ENCODE measurements around the gene ZDHHC5. TPM values are rescaled to one million over a fixed set of nuclear protein-coding genes. Genes with fewer than 3 reads are reported as not detected.
"Not testable (repeated sequence)": the region's sequence is repeated elsewhere in the genome, so short reads cannot be mapped to it uniquely, and the experiment has no call there.

The ZDHHC5 gene
- total and polyA plus RNA-seq, 4 donors = 28.7 to 63.2 (median 42.9) TPM

DNA sequence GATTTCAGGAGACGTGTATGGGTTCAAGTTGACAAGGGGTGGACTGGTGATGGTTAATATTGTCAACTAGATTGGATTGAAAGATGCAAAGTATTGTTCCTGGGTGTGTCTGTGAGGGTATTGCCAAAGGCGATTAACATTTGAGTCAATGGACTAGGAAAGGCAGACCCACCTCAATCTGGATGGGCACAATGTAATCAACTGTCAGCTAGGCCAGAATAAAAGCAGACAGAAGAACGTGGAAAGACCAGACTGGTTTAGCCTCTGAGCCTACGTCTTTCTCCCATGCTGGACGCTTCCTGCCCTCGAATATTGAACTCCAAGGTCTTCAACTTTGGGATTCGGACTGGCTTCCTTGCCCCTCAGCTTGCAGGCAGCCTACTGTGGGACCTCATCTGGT lies 16.5 kb upstream of the ZDHHC5 start:
- Histone ChIP-seq H3K9me3 (ENCODE audit: control insufficient read depth in 4 of 4, insufficient read depth in 3 of 4, low read length in 3 of 4) (peaks cover 0 to 2% (median 0%) of the 10 kb centered on the region in 4 donors), H3K4me1 (ENCODE audit: control insufficient read depth in 5 of 5, insufficient read depth in 5 of 5, low read length in 5 of 5) (peaks cover 0 to 43% (median 23%) of the 10 kb centered on the region in 5 donors), H3K36me3 (ENCODE audit: control insufficient read depth in 4 of 4, insufficient read depth in 4 of 4, low read length in 4 of 4) (no peaks in the 10 kb centered on the region), H3K27me3 (ENCODE audit: control insufficient read depth in 3 of 3, insufficient read depth in 3 of 3, low read length in 2 of 3) (no peaks in the 10 kb centered on the region), H3K4me3 (no peak overlapping the region), H3K27ac (ENCODE audit: low read depth in 1 of 2, low read length in 1 of 2) (no peak overlapping the region), H3K9ac (ENCODE audit: insufficient read depth in 1 of 2, low read length in 2 of 2) (no peak overlapping the region)
- WGBS, 2 donors = 84 to 91% methylated on average over 7 of the region's 7 CpGs
- TF ChIP-seq, protein P1, sequence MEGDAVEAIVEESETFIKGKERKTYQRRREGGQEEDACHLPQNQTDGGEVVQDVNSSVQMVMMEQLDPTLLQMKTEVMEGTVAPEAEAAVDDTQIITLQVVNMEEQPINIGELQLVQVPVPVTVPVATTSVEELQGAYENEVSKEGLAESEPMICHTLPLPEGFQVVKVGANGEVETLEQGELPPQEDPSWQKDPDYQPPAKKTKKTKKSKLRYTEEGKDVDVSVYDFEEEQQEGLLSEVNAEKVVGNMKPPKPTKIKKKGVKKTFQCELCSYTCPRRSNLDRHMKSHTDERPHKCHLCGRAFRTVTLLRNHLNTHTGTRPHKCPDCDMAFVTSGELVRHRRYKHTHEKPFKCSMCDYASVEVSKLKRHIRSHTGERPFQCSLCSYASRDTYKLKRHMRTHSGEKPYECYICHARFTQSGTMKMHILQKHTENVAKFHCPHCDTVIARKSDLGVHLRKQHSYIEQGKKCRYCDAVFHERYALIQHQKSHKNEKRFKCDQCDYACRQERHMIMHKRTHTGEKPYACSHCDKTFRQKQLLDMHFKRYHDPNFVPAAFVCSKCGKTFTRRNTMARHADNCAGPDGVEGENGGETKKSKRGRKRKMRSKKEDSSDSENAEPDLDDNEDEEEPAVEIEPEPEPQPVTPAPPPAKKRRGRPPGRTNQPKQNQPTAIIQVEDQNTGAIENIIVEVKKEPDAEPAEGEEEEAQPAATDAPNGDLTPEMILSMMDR (IDR thresholded peaks at IDR 0.05; ENCODE audit: control extremely low read depth, extremely low read depth) = no peak
- DNase-seq (no peak), ATAC-seq (ENCODE audit: insufficient read depth, low FRiP score) (no peak)

GRCh38 chr11:57652230-57652629 lies 15.7 kb upstream of the ZDHHC5 start:
- H3K36me3 ChIP-seq (ENCODE audit: control insufficient read depth in 4 of 4, insufficient read depth in 4 of 4, low read length in 4 of 4); H3K9me3 ChIP-seq (ENCODE audit: control insufficient read depth in 4 of 4, insufficient read depth in 3 of 4, low read length in 3 of 4); ATAC-seq (ENCODE audit: insufficient read depth, low FRiP score); H3K4me3 ChIP-seq; H3K9ac ChIP-seq (ENCODE audit: insufficient read depth in 1 of 2, low read length in 2 of 2); H3K27ac ChIP-seq (ENCODE audit: low read depth in 1 of 2, low read length in 1 of 2); H3K27me3 ChIP-seq (ENCODE audit: control insufficient read depth in 3 of 3, insufficient read depth in 3 of 3, low read length in 2 of 3): not testable (repeated sequence)
- peaks cover 0 to 40% (median 18%) of the 10 kb centered on the region in 5 donors for H3K4me1 ChIP-seq (ENCODE audit: control insufficient read depth in 5 of 5, insufficient read depth in 5 of 5, low read length in 5 of 5)
- peak in 1 of 3 donors; percentile 38 for DNase-seq
- 71 to 78% methylated on average over 14 of the region's 14 CpGs for WGBS, 2 donors

DNA sequence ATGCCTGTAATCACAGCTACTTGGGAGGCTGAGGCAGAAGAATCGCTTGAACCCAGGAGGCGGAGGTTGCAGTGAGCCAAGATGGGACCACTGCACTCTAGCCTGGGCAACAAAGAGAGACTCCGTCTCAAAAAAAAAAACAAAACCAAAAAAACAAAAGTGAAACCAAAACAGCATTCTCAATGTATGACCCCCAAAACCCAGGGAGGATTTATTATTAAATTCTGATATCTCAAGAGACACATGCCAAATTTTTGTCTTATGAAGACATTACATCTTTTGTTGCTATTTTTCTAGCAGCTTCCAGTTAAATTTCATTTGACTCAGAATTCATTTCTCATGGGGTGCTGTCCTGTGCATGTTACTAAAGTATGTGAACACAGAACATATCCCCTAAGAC lies 15.3 kb upstream of the ZDHHC5 start:
- Histone ChIP-seq H3K36me3 (ENCODE audit: control insufficient read depth in 4 of 4, insufficient read depth in 4 of 4, low read length in 4 of 4) (no peaks in the 10 kb centered on the region), H3K27ac (ENCODE audit: low read depth in 1 of 2, low read length in 1 of 2) (no peak overlapping the region), H3K27me3 (ENCODE audit: control insufficient read depth in 3 of 3, insufficient read depth in 3 of 3, low read length in 2 of 3) (no peaks in the 10 kb centered on the region), H3K4me1 (ENCODE audit: control insufficient read depth in 5 of 5, insufficient read depth in 5 of 5, low read length in 5 of 5) (peaks cover 0 to 35% (median 15%) of the 10 kb centered on the region in 5 donors), H3K4me3 (no peak overlapping the region), H3K9me3 (ENCODE audit: control insufficient read depth in 4 of 4, insufficient read depth in 3 of 4, low read length in 3 of 4) (no peaks in the 10 kb centered on the region), H3K9ac (ENCODE audit: insufficient read depth in 1 of 2, low read length in 2 of 2) (peak overlapping the region in 1 of 2 donors; percentile 20)
- TF ChIP-seq, protein P1 (IDR thresholded peaks at IDR 0.05; ENCODE audit: control extremely low read depth, extremely low read depth) = no peak
- DNase-seq = no peak
- no peak for ATAC-seq (ENCODE audit: insufficient read depth, low FRiP score)
- 66 to 72% methylated on average over 3 of the region's 3 CpGs for WGBS, 2 donors

- H3K9me3 ChIP-seq (ENCODE audit: control insufficient read depth in 4 of 4, insufficient read depth in 3 of 4, low read length in 3 of 4) = no peaks in the 10 kb centered on the region
- TF ChIP-seq, protein P1 (IDR thresholded peaks at IDR 0.05; ENCODE audit: control extremely low read depth, extremely low read depth) = no peak
- no peaks in the 10 kb centered on the region for H3K27me3 ChIP-seq (ENCODE audit: control insufficient read depth in 3 of 3, insufficient read depth in 3 of 3, low read length in 2 of 3)
- 31 to 35% methylated on average over 3 of the region's 3 CpGs for WGBS, 2 donors
- H3K27ac ChIP-seq (ENCODE audit: low read depth in 1 of 2, low read length in 1 of 2) = no peak overlapping the region
- peaks cover 0 to 32% (median 10%) of the 10 kb centered on the region in 5 donors for H3K4me1 ChIP-seq (ENCODE audit: control insufficient read depth in 5 of 5, insufficient read depth in 5 of 5, low read length in 5 of 5)
- DNase-seq = no peak
- H3K36me3 ChIP-seq (ENCODE audit: control insufficient read depth in 4 of 4, insufficient read depth in 4 of 4, low read length in 4 of 4) = no peaks in the 10 kb centered on the region
- no peak for ATAC-seq (ENCODE audit: insufficient read depth, low FRiP score)
- peak overlapping the region in 1 of 2 donors; percentile 20 for H3K9ac ChIP-seq (ENCODE audit: insufficient read depth in 1 of 2, low read length in 2 of 2)
- H3K4me3 ChIP-seq = no peak overlapping the region
These were observed 14.8 kb upstream of the ZDHHC5 start for GRCh38 chr11:57653163-57653562.
